Measurements from ENCODE around the gene SARS2. TPM values are rescaled to one million over a fixed set of nuclear protein-coding genes. Genes with fewer than 3 reads are reported as not detected.

The SARS2 gene
- total RNA-seq, 1 donor from 2014 or later: 45.8 TPM

DNA sequence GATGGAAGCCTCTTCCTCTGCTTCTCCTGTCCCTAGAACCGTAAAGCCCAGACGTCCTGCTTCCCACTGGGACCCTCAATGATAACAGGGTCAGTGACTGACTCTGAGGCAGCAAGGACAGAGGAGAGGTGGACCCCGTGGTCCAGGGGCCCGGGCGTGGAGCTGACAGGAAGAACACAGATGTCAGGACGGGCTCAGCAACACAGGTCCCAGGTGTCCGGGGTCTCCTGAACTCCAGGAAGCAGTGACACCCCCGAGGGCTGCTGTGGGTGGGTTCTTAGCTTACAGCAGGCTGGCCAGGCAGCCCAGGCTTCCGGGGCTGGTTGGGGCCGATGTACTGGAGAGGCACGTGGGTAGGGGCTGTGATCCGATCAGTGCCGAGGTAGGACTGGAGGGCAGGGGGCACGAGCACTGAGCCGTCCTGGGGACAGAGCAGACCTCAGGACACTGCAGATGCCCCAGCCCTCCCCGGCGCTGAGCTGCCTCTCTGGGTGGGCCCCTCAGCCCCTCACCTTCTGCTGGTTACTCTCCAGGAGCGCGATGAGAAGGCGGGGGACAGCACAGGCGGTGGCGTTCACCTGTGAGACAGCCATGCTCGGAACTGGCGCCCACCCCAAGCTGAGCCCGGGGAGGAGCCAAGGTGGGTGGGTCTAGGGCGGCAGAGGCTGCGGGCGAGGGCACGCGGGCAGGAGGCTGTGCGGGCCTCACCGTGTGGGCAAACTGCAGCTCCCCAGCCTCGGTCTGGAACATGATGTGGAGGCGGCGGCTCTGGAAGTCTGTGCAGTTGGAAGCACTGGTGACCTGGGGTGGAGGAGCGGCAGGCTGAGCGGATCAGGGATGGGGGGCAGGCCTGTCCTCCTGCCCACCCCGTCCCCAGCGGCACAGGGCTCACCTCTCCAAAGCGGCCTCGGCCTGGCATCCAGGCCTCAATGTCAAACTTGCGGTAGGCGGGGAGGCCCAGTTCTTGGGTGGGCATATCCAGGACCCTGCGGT lies 14.9 kb downstream of the SARS2 start:
- H3F3A ChIP-seq (ENCODE audit: low read depth): no peaks in the 10 kb centered on the region
- no peak overlapping the region for H3K27ac ChIP-seq
- no peak overlapping the region for H3K4me2 ChIP-seq
- H3K4me1 ChIP-seq: no peaks in the 10 kb centered on the region
- no peak overlapping the region for H3K4me3 ChIP-seq
- peak overlapping the region; percentile 77 for H3K27ac Mint-ChIP-seq
- no peaks in the 10 kb centered on the region for H4K20me1 ChIP-seq (ENCODE audit: low read depth)
- H3K27me3 ChIP-seq: no peaks in the 10 kb centered on the region
- no peak overlapping the region for H3K9ac ChIP-seq
- peaks cover 7% of the 10 kb centered on the region for H3K27me3 Mint-ChIP-seq (ENCODE audit: insufficient read depth, low read depth)
- H3K9me3 Mint-ChIP-seq: no peaks in the 10 kb centered on the region
- H3K79me2 ChIP-seq (ENCODE audit: low read depth): no peaks in the 10 kb centered on the region
- H3K4me1 Mint-ChIP-seq: no peaks in the 10 kb centered on the region
- TF ChIP-seq EZH2 (IDR thresholded peaks at IDR 0.05) (no peak), EZH2phosphoT487 (IDR thresholded peaks at IDR 0.05) (no peak)
- TF ChIP-seq, protein P1, sequence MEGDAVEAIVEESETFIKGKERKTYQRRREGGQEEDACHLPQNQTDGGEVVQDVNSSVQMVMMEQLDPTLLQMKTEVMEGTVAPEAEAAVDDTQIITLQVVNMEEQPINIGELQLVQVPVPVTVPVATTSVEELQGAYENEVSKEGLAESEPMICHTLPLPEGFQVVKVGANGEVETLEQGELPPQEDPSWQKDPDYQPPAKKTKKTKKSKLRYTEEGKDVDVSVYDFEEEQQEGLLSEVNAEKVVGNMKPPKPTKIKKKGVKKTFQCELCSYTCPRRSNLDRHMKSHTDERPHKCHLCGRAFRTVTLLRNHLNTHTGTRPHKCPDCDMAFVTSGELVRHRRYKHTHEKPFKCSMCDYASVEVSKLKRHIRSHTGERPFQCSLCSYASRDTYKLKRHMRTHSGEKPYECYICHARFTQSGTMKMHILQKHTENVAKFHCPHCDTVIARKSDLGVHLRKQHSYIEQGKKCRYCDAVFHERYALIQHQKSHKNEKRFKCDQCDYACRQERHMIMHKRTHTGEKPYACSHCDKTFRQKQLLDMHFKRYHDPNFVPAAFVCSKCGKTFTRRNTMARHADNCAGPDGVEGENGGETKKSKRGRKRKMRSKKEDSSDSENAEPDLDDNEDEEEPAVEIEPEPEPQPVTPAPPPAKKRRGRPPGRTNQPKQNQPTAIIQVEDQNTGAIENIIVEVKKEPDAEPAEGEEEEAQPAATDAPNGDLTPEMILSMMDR (IDR thresholded peaks at IDR 0.05): no peak
- no peak overlapping the region for H2AFZ ChIP-seq (replicated peaks)
- DNase-seq (ENCODE audit: low spot score): no peak
- H3K36me3 ChIP-seq: no peaks in the 10 kb centered on the region
- H3K36me3 Mint-ChIP-seq: peaks cover 2% of the 10 kb centered on the region
- no peak overlapping the region for H3K4me3 Mint-ChIP-seq
- H3K9me3 ChIP-seq (ENCODE audit: low read depth): no peaks in the 10 kb centered on the region

DNA sequence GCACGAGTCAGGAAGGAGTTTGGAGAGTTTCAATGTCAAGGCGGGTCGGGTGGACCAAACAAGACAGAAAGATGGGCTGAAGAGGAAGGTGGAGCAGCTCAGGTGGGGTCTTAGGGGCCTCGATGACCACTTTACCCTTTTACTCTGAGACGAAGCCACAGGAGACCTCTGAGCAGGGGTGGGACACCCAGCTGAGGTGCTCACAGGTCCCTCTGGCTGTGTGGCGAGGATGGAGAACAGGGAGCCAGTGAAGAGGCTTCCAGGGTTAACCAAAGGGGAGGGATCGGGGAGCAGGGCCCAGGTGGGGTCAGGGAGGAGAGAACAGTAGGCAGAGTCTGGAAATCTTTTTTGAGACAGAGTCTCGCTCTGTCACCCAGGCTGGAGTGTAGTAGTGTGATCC lies 16.6 kb downstream of the SARS2 start:
- Histone ChIP-seq H3F3A (ENCODE audit: low read depth) (no peaks in the 10 kb centered on the region), H3K9me3 (ENCODE audit: low read depth) (no peaks in the 10 kb centered on the region), H3K4me3 (no peak overlapping the region), H4K20me1 (ENCODE audit: low read depth) (no peaks in the 10 kb centered on the region), H3K27ac (no peak overlapping the region), H3K4me2 (no peak overlapping the region), H3K36me3 (no peaks in the 10 kb centered on the region), H3K79me2 (ENCODE audit: low read depth) (no peaks in the 10 kb centered on the region), H3K27me3 (no peaks in the 10 kb centered on the region), H3K9ac (no peak overlapping the region), H2AFZ (replicated peaks) (no peak overlapping the region), H3K4me1 (no peaks in the 10 kb centered on the region)
- Mint-ChIP-seq H3K4me1 (no peaks in the 10 kb centered on the region), H3K9me3 (no peaks in the 10 kb centered on the region), H3K27me3 (ENCODE audit: insufficient read depth, low read depth) (peaks cover 7% of the 10 kb centered on the region), H3K27ac (no peak overlapping the region), H3K36me3 (peaks cover 2% of the 10 kb centered on the region), H3K4me3 (no peak overlapping the region)
- no peak for TF ChIP-seq EZH2phosphoT487 (IDR thresholded peaks at IDR 0.05)
- TF ChIP-seq, protein P1 (IDR thresholded peaks at IDR 0.05): no peak
- no peak for TF ChIP-seq EZH2 (IDR thresholded peaks at IDR 0.05)
- no peak for DNase-seq (ENCODE audit: low spot score)

DNA sequence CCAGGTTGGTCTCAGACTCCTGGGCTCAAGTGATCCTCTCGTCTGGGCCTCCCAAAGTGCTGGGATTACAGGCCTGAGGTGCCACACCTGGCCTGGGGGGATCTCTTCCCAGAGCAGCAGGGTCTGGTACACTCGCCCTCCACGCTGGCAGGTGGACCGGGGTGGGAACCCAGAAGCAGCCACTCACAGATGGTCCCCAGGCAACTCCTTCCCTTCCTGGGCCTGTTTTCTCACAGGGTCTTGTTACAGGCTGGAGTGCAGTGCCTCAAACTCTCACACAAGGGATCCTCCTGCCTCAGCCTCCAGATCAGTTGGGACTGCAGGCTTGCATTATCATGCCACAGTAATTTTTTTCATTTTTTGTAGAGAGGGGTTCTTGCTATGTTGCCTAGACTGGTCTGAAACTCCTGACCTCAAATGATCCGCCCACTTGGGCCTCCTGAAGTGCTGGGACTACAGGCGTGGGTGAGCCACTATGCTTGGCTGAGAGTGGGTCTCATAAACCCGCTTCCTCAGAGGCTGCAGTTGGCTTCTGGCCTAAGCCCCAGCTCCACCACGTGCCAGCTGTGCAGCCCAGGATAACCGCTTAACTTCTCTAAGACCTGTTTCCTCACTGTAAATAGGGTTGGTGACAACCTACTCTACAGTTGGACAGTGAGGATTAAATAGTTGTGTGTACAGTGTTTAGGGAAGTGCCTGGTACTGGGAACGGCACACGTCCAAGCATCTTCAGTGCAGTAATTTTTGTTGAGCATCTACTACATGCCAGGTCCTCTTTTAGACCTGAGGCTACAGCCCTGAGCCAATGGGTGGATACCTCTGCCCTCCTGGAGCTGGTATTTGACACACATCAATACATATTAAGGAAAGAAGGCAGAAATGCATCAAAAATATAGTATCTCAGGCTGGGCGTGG lies 17.7 kb downstream of the SARS2 start:
- Mint-ChIP-seq H3K4me3 (no peak overlapping the region), H3K4me1 (no peaks in the 10 kb centered on the region), H3K27ac (peak overlapping the region; percentile 69), H3K9me3 (no peaks in the 10 kb centered on the region), H3K27me3 (ENCODE audit: insufficient read depth, low read depth) (peaks cover 7% of the 10 kb centered on the region), H3K36me3 (peaks cover 3% of the 10 kb centered on the region)
- Histone ChIP-seq H4K20me1 (ENCODE audit: low read depth) (no peaks in the 10 kb centered on the region), H3K4me3 (no peak overlapping the region), H3K4me2 (no peak overlapping the region), H3F3A (ENCODE audit: low read depth) (no peaks in the 10 kb centered on the region), H3K27me3 (no peaks in the 10 kb centered on the region), H3K27ac (no peak overlapping the region), H3K36me3 (no peaks in the 10 kb centered on the region), H3K9me3 (ENCODE audit: low read depth) (no peaks in the 10 kb centered on the region), H3K4me1 (no peaks in the 10 kb centered on the region), H3K9ac (no peak overlapping the region), H2AFZ (replicated peaks) (no peak overlapping the region), H3K79me2 (ENCODE audit: low read depth) (no peaks in the 10 kb centered on the region)
- DNase-seq (ENCODE audit: low spot score): no peak
- TF ChIP-seq EZH2phosphoT487 (IDR thresholded peaks at IDR 0.05) (no peak), EZH2 (IDR thresholded peaks at IDR 0.05) (no peak)
- TF ChIP-seq, protein P1 (IDR thresholded peaks at IDR 0.05): no peak
